Measurements from ENCODE around the gene GALNT7.

Gene GALNT7

DNA sequence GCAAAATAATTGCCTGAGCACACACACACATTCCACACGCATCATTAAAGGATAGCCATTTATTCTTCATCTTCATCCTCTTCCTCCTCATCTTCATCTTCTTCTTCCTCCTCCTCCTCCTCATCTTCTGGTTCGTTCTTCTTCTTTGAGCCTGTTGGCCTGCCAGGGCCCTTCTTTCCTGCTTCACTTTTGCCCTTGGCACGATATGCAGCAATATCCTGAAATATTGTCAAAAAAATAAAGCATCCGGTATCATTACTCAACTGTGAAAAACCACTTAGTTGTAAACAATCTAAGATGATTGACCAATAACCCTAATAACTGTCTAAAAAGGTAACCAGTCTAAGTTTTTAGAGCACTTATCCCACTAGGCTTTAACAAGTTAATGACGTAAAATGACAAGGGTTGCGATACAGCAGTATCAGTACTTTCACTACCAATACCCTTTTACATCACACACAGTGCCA, 163.4 kb downstream of the GALNT7 start:
- in situ Hi-C loops (cut with HindIII; ENCODE audit: low sequenced_read_pairs) = no loop called here

DNA sequence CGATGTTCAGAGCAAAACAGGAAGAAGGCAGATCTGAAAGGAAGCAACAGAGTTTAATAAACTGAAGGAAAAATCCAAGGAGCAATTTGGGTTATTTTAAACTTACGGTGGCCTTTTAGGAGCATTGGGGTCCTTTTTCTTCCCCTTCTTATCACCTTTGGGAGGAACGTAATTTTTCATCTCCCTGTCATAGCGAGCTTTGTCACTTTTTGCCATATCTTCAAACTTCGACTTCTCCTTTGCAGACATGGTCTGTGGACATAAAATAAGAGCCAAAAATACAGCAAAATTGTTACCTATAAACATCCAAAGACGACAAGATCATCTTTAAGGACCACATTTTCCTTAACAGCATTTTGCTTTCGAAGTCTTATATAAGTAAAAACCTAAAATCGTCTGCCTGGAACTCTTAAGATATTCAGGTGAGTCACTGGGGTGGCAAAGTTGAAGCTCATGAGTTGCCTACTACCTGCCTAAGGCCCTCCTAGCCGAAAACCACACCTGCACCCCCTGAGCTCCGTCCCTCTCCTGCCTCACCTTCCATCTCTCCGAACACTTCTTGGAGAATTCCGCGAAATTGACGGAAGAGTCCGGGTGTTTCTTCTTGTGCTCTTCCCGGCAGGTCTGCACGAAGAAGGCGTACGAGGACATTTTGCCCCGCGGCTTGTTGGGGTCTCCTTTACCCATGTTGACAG, 164.5 kb downstream of the GALNT7 start:
- in situ Hi-C loops (cut with HindIII; ENCODE audit: low sequenced_read_pairs) = no loop called here

DNA sequence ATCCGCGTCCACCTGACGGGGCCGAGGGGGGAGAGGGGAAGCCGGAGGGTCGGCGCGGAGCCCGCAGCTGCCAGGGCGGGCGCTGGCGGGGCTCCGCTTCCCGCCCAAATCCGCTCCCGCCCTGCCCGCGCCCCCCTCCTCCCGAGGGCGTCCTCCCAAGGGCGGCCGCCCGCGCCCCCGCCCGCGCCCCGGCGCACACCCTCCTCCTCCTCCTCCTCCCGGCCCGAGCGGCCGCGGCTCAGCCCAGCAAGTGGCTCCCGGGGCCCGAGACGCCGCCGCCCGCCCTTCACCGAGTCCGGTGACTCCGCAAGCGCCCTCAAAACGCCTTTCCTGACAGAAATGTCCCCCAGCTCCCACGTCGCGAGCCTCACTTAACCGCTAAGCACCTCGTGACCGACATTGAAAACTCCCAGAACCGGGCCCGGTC, 165.1 kb downstream of the GALNT7 start:
- in situ Hi-C loops (cut with HindIII; ENCODE audit: low sequenced_read_pairs) = no loop called here

DNA sequence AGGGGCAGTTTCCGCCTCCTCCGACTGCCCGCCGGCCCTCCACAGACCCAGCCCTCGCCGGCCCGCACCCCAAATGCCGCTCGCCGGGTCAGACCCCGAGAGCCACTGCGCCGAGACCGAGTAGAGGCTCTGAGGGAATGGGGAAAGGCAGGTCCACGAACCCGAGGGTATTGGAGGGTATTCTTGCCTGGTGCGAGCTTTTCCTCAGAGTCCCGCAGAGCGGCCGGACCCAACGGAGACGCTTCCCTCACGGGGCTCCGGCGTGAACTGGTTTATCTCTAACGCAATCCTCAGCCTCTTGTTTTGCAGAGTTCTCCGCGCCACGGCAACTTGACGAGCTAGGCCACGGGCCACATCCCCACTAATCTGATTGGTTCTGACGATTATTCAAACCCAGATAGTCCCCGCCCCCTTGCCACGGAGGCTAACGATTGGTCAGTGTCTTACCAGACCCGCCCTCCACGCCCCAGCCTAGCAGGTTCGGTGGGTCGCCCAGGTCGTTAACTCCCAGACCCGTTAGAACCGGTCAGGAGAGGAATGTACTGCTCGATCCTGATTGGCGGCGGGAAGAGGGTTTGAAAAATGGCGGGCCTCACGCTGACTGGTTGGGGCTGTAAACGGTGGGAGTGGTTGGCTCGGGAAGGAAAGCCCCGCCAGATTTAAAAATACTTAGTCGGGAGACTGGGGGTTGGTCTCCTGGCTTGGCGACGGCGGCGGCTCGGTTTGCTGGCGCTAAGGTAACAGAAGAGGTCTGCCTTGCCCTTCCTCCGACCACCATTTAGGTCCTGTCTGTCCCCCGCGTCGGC, 165.7 kb downstream of the GALNT7 start, which contains the start of gene HMGB2:
HMGB2 (minus strand) TSS at position 274 of the 806 bp plus-strand sequence. CDS start 709 bp downstream, outside the sequence.
- in situ Hi-C loops (cut with HindIII; ENCODE audit: low sequenced_read_pairs) = no loop called here

DNA sequence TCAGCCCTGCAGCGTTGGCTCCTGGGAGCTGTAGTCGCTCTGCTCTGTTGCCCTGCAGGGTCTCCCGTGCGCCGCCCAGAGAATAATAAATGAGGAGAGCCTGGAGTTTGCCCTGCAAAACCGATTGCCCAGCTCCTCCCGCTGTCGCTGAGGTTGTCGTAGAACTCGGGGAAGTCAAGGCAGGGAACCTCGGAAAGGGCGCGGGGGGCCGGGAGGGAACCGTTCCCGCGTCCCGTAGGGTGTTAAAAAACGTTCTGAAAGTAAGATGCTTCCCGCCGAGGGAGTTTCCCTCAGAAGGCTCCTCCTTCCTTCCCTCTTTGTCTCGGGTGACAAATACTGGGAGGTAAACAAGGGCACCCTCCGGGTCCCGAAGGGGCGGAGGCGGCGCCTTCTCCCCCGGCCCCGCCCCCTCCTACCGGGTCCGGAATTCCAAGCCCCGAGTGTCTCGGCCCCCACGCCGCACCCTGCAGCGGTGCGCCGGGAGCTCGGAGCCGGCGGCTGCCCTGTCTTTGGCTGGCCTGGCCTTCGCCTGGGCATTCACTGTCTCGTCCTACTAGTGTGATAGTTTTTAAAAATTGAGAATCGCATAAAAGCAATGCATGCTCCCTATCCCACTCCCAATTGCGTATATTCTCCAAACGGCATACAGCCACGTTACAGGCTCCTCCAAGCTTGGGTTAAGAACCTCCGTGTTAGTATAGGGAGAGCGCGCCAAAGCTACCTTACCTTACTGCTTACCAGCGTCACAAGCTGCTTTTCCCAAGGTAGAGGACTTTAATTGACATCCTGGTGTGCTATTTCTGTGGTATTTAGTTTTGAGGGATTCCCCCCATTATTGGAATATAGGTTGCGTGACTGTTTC, 166.5 kb downstream of the GALNT7 start:
- in situ Hi-C loops (cut with HindIII; ENCODE audit: low sequenced_read_pairs) = no loop called here

DNA sequence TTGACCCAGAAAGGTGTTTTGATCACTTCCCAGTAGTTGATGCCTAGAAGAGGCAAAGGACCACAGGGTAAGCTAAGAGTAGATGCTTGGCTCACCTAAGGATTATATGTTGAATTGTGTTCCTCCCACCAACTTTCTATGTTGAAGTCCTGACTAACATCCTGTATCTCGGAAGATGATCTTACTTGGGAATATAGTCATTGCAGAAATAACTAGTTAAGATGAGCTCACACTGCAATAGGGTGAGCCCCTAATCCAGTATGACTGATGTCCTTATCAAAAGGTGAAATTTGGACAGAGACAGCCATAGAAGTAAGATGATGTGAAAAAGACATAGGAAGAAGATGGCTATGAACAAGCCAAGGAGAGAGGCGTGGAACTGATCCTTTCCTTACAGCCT, 168.9 kb downstream of the GALNT7 start:
- in situ Hi-C loops (cut with HindIII; ENCODE audit: low sequenced_read_pairs) = no loop called here

DNA sequence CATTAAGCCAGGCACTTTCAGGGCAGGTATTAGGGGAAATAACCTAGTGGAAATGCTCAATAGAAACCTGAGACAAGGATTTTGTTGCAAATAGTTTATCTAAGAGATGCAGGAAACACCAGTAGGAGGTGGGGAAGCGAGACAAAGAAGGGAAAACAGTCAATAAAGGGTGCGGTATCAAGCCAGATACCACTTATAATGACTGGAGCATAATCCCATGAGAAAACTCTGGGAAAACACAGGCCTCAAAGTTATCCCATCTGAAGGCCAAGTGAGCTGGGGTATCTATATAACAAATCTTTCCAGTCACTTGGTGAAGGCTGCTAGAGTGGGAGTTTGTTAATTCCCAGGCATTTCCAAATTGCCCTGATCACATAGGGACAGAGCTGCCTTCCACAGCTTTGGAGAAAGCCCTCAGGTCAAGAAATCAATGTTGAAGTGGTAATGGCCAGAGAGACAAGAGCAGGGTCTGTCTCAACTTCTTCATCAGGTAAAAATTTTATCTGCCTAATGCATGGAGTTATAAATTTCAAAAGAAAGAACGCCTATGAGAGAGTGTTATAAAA, 175.3 kb downstream of the GALNT7 start:
- in situ Hi-C loops (cut with HindIII; ENCODE audit: low sequenced_read_pairs) = no loop called here

DNA sequence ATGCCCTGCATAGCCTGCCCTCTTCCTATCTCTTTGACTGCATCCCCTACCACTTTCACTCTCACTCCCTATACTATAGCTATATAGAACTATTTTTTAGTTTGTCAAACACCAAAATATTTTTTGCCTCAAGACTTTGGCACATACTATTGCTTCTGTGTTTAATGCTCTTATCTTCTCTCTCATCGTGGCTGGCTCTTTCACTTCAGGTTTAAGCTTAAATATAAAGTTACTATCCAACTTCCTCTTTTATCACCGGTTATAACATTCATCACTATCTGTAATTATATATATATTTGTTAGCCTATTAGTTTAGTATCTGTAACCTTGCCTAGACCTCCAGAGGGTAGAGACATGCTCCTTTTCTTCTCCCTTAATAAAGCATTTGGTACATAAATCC, 177.0 kb downstream of the GALNT7 start:
- in situ Hi-C loops (cut with HindIII; ENCODE audit: low sequenced_read_pairs) = no loop called here

DNA sequence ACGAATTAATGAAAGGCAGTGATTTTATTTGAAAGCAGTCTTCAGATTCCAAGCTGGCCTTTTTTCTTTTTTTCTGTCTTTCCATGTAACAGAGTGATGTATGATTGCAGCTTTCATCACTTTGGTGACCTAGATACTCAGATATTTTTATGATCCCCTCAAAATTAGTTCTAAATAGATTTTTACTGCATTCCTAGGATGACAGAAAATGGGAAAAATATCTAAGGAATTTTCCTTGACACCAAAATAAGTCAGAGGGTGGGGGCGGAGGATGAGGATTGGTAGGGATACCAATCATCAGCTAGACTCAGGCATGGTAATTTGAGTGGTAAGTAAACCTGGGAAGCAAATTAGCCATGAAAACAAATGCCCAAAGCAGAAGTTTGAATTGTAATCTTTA, 177.5 kb downstream of the GALNT7 start:
- in situ Hi-C loops (cut with HindIII; ENCODE audit: low sequenced_read_pairs) = no loop called here

DNA sequence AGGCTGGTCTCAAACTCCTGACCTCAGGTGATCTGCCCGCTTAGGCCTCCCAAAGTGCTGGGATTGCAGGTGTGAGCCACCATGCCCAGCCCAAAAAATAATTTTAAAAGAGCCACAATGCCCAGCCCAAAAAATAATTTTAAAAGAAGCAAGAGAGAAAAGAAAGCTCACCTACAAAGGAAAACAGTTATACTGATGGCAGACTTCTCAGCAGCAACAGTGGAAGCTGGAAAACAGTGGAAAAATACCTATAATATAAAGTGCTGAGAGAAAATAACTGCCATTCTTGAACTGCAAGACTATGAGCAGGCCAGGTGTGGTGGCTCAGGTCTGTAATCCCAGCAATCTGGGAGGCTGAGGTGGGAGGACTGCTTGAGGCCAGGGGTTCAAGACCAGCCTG, 178.9 kb downstream of the GALNT7 start:
- in situ Hi-C loops (cut with HindIII; ENCODE audit: low sequenced_read_pairs) = no loop called here

DNA sequence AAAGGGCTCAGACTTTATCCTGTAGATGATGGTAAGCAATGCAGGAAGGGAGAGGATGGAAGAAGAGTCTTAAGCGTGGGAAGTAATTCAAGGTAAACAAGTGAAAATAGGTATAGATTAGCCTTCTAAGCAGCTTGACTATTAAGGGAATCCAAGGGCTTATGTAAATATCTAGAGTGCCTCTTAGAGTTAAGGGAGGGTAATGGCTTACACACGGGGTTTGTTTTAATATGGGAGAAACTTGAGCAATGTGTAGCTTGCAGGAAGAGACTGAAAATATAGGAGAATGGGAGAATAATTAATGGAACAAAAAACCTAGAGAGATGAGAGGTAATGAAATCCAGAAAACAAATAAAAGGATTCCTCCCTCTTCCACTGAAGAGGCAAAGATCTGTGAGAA, 189.3 kb downstream of the GALNT7 start:
- in situ Hi-C loops (cut with HindIII; ENCODE audit: low sequenced_read_pairs) = no loop called here

DNA sequence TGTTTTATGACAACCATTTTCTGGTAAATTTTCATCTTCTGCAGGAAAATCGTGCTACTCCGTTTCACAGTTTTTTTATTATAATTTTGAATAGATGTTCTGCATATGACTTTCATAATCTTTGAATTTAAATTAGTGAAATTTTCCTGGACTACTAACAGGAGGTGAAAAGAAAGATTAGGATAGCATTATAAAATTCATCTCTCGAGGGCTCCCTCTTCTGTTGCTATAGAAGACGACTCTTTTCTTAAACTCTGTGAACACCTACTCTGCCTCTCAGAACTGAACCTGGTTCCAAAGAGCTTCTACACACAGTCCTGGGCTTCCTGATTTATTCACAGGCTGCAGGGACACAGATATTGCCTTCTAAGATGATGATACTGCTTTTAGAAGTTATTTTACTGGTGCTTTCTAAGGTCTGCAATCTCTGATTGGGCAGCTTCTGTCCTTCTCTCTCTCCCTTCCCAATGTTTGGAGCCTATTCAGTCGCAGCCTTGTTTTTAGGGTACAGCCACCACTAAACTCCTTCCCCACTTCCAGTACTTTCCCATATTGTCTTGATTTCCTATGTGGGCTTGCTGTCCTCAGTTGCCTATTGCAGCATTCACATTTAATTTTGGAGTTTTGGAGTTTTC, 192.1 kb downstream of the GALNT7 start:
- in situ Hi-C loops (cut with HindIII; ENCODE audit: low sequenced_read_pairs) = no loop called here

DNA sequence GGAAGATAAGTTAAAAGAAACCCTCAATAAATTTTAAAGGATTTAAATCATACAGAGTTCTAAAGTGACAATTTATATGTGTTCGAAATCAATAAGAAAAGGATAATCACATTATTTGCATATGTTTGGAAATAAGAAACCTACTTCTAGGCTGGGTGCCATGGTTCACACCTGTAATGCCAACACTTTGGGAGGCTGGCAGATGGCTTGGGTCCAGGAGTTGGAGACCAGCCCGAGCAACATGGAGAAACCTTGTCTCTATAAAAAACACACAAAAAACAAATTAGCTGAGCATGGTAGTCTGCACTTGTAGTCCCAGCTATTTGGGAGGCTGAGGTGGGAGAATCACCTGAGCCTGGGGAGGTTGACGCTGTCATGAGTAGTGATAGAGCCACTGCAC, 194.1 kb downstream of the GALNT7 start:
- in situ Hi-C loops (cut with HindIII; ENCODE audit: low sequenced_read_pairs) = no loop called here

DNA sequence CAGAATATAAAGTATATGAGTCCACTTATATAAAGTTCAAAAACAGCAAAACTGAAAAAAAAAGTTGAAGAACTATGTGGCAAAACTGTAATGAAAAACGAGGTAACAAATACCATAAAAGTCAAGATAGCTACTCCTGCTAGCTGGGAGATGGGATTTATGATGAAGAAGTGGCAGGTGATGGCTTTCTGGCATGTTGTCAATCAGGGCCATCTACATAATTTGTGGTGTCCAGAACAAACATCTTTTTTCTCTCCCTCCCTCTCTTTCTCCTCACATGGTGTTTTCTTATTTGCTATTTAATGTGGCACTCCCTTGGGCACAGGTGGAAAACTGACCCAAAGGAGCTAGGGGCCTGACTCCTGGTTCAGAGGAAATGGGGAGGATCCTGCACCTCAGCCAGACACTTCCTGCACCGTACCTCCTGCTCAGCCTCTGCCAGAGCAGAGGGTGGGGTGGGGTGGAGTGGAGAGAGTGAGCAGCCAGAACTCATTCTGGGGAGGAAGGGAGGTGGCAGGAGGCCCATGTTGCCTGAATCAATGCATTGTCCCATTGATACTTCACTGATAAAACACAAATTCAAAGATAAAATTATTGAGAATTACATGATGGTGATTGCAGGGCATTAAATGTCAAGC, 196.9 kb downstream of the GALNT7 start:
- in situ Hi-C loops (cut with HindIII; ENCODE audit: low sequenced_read_pairs) = no loop called here

DNA sequence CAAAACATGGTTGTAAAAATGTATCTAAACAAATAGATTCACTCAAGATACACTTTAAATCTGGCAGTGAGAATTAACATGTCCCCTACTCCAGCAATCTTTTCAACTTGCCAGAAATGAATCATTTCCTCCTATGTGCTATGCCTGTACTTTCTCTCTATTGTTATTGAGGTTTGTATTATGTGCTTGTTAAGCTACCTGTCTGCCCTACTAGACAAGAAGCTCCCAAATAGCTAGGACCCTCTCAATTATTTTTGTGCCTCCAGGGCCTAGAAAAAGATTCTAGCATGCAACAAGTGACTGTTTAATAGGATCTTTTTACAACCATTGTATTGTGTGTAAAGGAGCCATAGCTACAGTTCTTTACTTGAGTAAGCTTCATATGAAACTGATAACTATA, 198.7 kb downstream of the GALNT7 start:
- in situ Hi-C loops (cut with HindIII; ENCODE audit: low sequenced_read_pairs) = no loop called here

DNA sequence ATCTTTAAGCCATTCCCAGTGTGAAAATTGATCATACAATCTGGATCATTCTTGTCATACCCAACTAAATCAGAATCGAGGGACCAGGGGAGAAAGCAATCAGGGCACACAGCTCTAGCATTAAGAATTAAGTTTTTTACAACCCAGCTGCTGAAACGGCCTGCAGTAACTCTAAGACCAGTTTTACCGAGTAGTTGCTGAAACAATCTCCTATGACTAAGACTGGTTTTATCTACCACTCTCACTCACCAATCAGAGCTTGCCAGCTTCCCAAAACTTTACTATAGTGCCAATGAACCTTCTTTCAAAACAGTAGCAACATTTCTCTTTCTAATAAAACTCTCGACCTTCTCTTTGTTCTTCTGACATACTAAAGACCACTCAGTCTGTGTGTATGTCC, 199.3 kb downstream of the GALNT7 start:
- in situ Hi-C loops (cut with HindIII; ENCODE audit: low sequenced_read_pairs) = no loop called here

DNA sequence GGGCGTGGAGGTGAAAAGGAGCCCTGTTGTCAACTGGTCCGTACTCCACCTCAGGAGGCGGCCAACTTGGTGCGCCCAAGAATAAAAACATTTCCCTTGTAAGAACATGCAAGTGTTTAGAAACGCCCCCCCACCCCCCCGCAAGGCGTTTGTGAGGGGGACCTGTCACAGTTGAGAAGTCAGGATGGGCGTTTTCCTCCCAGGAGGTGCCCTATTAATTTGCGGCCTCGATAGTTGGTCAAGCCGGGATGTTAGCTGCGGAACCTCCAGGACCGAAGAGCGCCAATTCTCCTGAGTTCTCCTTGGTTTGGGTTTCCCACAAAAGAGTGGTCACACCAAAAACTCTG, 201.5 kb downstream of the GALNT7 start:
- in situ Hi-C loops (cut with HindIII; ENCODE audit: low sequenced_read_pairs) = no loop called here

DNA sequence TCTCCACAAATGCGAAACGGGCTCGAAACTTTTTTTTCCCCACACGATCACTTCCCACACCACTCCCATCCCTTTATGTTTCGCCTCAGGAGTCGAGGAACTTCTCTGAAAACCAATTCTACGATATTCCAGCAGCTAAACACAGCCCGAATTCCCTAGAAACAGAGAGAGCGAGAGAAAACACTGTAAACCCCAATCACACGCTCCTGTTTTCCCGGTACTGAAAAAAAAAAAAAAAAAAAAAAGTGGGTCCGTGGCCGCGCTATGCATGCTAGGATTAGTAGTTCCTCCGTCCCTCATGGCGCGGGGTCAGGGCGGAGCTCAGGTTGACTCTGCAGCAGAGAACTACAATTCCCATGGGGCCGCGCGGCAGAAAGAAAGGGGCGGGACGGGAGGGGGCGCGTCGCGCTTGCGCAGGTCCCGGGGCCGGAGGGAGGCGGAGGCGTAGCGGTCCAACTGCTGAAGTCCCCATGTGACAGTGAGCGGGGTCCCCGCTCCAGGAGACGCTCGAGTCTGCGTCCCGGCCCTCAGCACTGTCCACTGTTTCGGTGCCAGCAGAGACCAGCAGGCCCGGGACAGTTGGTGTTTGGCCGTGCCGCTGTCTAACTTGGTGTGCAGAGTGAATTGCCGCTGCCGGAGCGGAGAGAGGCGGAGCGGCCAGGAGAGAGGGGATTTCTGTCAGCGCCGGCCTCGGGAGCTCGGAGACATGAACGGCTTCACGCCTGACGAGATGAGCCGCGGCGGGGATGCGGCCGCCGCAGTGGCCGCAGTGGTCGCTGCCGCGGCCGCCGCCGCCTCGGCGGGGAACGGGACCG, 202.1 kb downstream of the GALNT7 start, which contains the start of gene SAP30:
SAP30 (plus strand) TSS at position 478 of the 815 bp plus-strand sequence; CDS start at position 707, 229 bp downstream.
- in situ Hi-C loops (cut with HindIII; ENCODE audit: low sequenced_read_pairs) = no loop called here
